HG03103 (cell line): ENCODE results near the gene RGS6.

Experiments
- ATAC-seq: cut with Tn5 transposase; IDR thresholded peaks from one replicate; pipeline ENCODE4 v1.9.1; 2021; ENCODE audit warnings: low read depth; ENCODE audit not compliant: unreplicated experiment

Gene RGS6

GRCh38 chr14:72515779-72516770 lies 583.8 kb downstream of the RGS6 start:
- ATAC-seq = no peak

- no peak for ATAC-seq
Measured at GRCh38 chr14:72516936-72517700, 584.9 kb downstream of the RGS6 start.

- no peak for ATAC-seq
Measured at GRCh38 chr14:72517736-72518135, 585.5 kb downstream of the RGS6 start.

- peak; percentile 50 for ATAC-seq
Measured at GRCh38 chr14:72518809-72519377, 586.7 kb downstream of the RGS6 start.

GRCh38 chr14:72519543-72519942 lies 587.3 kb downstream of the RGS6 start:
- no peak for ATAC-seq

- no peak for ATAC-seq
Measured at GRCh38 chr14:72521045-72521444, 588.8 kb downstream of the RGS6 start.

GRCh38 chr14:72521968-72522741 lies 589.9 kb downstream of the RGS6 start:
- ATAC-seq = no peak

- no peak for ATAC-seq
Measured at GRCh38 chr14:72522847-72523246, 590.6 kb downstream of the RGS6 start.

GRCh38 chr14:72523424-72524294 lies 591.4 kb downstream of the RGS6 start:
- no peak for ATAC-seq

GRCh38 chr14:72524295-72524629 lies 592.0 kb downstream of the RGS6 start:
- no peak for ATAC-seq

GRCh38 chr14:72525087-72525915 lies 593.1 kb downstream of the RGS6 start:
- no peak for ATAC-seq

GRCh38 chr14:72527591-72527990 lies 595.4 kb downstream of the RGS6 start:
- ATAC-seq = no peak

- no peak for ATAC-seq
Measured at GRCh38 chr14:72528059-72528862, 596.0 kb downstream of the RGS6 start.

- no peak for ATAC-seq
Measured at GRCh38 chr14:72528863-72529175, 596.6 kb downstream of the RGS6 start.

- no peak for ATAC-seq
Measured at GRCh38 chr14:72532686-72533454, 600.6 kb downstream of the RGS6 start.

GRCh38 chr14:72535485-72535884 lies 603.3 kb downstream of the RGS6 start:
- no peak for ATAC-seq

GRCh38 chr14:72538387-72538786 lies 606.2 kb downstream of the RGS6 start:
- no peak for ATAC-seq
